Panc1 (cell line): ENCODE data around the gene KRT76. TPM values are rescaled to one million over a fixed set of nuclear protein-coding genes. Genes with fewer than 3 reads are reported as not detected.

Experiments used
- ATAC-seq: fragments of 200-7000 bp; cut with Tn5 transposase; 2 replicates; pipeline ENCODE4 v1.9.1; 2020; ENCODE audit warnings: mild to moderate bottlenecking, moderate library complexity
- BruUV-seq: library from RNA; stranded (reverse); fragments of 400-500 nt; replicated peaks from 2 replicates; lab custom pipeline; 2021; lab: Mats Ljungman, UMichigan
- CTCF ChIA-PET: fragments of 300-600 bp; sonication (Branson Sonifier 250); formaldehyde crosslinking; loops from one replicate; lab custom pipeline; 2022; ENCODE audit warnings: antibody characterized with exemption; lab: Charles Lee
- POLR2A ChIA-PET: fragments of 300-600 bp; sonication (Branson Sonifier 250); formaldehyde crosslinking; loops from one replicate; lab custom pipeline; 2022; ENCODE audit warnings: antibody characterized with exemption; lab: Charles Lee
- DNase-seq: peaks from one replicate; pipeline ENCODE4 v3.0.0-alpha.2; 2010; ENCODE audit warnings: low read depth, low spot score
- H3K27ac ChIP-seq: 2 replicates; pipeline ENCODE4 v1.5.1; 2011; ENCODE audit warnings: mild to moderate bottlenecking, low read length, inconsistent platforms
- H3K27me3 ChIP-seq: fragments of 200-500 bp; sonication (Bioruptor generic); 2 replicates; pipeline ENCODE4 v1.6.0; 2014; ENCODE audit warnings: low read length, inconsistent platforms; ENCODE audit not compliant: control insufficient read depth, insufficient read depth
- H3K36me3 ChIP-seq: fragments of 200-500 bp; sonication (Bioruptor generic); 2 replicates; pipeline ENCODE4 v1.5.1; 2014; ENCODE audit warnings: inconsistent platforms, mild to moderate bottlenecking, low read length, moderate library complexity; ENCODE audit not compliant: control insufficient read depth, insufficient read depth
- H3K4me1 ChIP-seq: 2 replicates; pipeline ENCODE4 v1.5.1; 2011; ENCODE audit warnings: inconsistent platforms, mild to moderate bottlenecking, low read length, moderate library complexity; ENCODE audit not compliant: control insufficient read depth, insufficient read depth
- H3K4me3 ChIP-seq, 2 experiments: 2 replicates each; pipeline ENCODE4 v1.5.1; 2011 to 2012; ENCODE audit warnings: low read depth in 2 of 2, low read length in 2 of 2, mild to moderate bottlenecking in 2 of 2, inconsistent platforms in 1 of 2, moderate library complexity in 1 of 2
- H3K9me3 ChIP-seq: fragments of 200-500 bp; sonication (Bioruptor generic); 2 replicates; pipeline ENCODE4 v1.5.1; 2014; ENCODE audit warnings: low read depth, mild to moderate bottlenecking, inconsistent platforms, low read length, moderate library complexity; ENCODE audit not compliant: control insufficient read depth, insufficient read depth
- CTCF ChIP-seq: fragments of 450-650 bp; IDR thresholded peaks from 2 replicates; pipeline ENCODE4 v1.5.1; 2017; ENCODE audit warnings: mild to moderate bottlenecking
- POLR2AphosphoS5 ChIP-seq: IDR thresholded peaks from 2 replicates; pipeline ENCODE4 v1.6.1; 2012; ENCODE audit warnings: mild to moderate bottlenecking, low read depth, low read length, moderate library complexity
- REST ChIP-seq, 2 experiments: IDR thresholded peaks; 2 replicates each; pipeline ENCODE4 v1.6.1; 2011 to 2012; ENCODE audit warnings: low read depth in 2 of 2, control low read depth in 1 of 2, low read length in 1 of 2, mild to moderate bottlenecking in 1 of 2, moderate library complexity in 1 of 2; ENCODE audit not compliant: insufficient read depth in 1 of 2
- SIN3A ChIP-seq: IDR thresholded peaks from 2 replicates; pipeline ENCODE4 v1.6.1; 2012; ENCODE audit warnings: low read depth, mild to moderate bottlenecking, low read length, moderate library complexity, borderline replicate concordance; ENCODE audit not compliant: insufficient read depth
- TCF7L2 ChIP-seq: IDR thresholded peaks from 2 replicates; pipeline ENCODE4 v1.6.1; 2011; ENCODE audit warnings: mild to moderate bottlenecking, low read depth, low read length, inconsistent platforms
- in situ Hi-C: cut with HindIII; loops from 2 replicates; pipeline ENCODE4 v1.10.0; 2016; ENCODE audit warnings: low sequenced_read_pairs, low pct_unique_long_range_greater_than_20kb
- intact Hi-C: fragments of 100-400 bp; cut with micrococcal nuclease; formaldehyde crosslinking; loops from one replicate; pipeline ENCODE4 v1.10.0; 2022; ENCODE audit not compliant: unreplicated experiment
- total RNA-seq: library from RNA; stranded (reverse); gene quantifications from one replicate; pipeline ENCODE4 v1.2.1, GENCODE V29; 2021; ENCODE audit not compliant: unreplicated experiment

KRT76 gene
- total RNA-seq, 1 experiment from 2014 or later, result not detected

GRCh38 chr12:52818887-52819420 lies 41.8 kb upstream of the KRT76 start:
- intact Hi-C loops (no loop called here), in situ Hi-C loops (no loop called here)
- no peak overlapping the region for H3K27ac ChIP-seq
- H3K4me1 ChIP-seq, result peaks cover 12% of the 10 kb centered on the region
- BruUV-seq, result no TSS peak
- H3K27me3 ChIP-seq, result no peaks in the 10 kb centered on the region
- no peak for DNase-seq
- no peak for ATAC-seq
- no peaks in the 10 kb centered on the region for H3K36me3 ChIP-seq
- TF ChIP-seq SIN3A (no peak), CTCF (no peak), POLR2AphosphoS5 (no peak), TCF7L2 (no peak), REST (IDR thresholded peaks at IDR 0.05; ENCODE audit: insufficient read depth in 1 of 2, low read depth in 2 of 2, low read length in 1 of 2) (no peak)
- no peaks in the 10 kb centered on the region for H3K9me3 ChIP-seq
- H3K4me3 ChIP-seq, result no peak overlapping the region
- POLR2A ChIA-PET, result no interaction called here
- CTCF ChIA-PET, result no interaction called here

GRCh38 chr12:52818388-52818787 lies 41.2 kb upstream of the KRT76 start:
- no peaks in the 10 kb centered on the region for H3K36me3 ChIP-seq
- intact Hi-C loops, result no loop called here
- ChIA-PET CTCF (no interaction called here), POLR2A (no interaction called here)
- H3K4me1 ChIP-seq, result peaks cover 12% of the 10 kb centered on the region
- no peaks in the 10 kb centered on the region for H3K27me3 ChIP-seq
- BruUV-seq, result no TSS peak
- no peak overlapping the region for H3K4me3 ChIP-seq
- H3K27ac ChIP-seq, result no peak overlapping the region
- H3K9me3 ChIP-seq, result no peaks in the 10 kb centered on the region
- DNase-seq, result no peak
- in situ Hi-C loops, result no loop called here
- TF ChIP-seq SIN3A (no peak), TCF7L2 (no peak), POLR2AphosphoS5 (no peak), CTCF (no peak), REST (IDR thresholded peaks at IDR 0.05; ENCODE audit: insufficient read depth in 1 of 2, low read depth in 2 of 2, low read length in 1 of 2) (no peak)
- no peak for ATAC-seq
